Muscle layer of colon (tissue), 2 donors: ENCODE results near the gene HORMAD2.

Experiments
- H3K27ac ChIP-seq: one replicate; pipeline ENCODE4 v1.7.0; 2013; ENCODE audit warnings: low read depth, mild to moderate bottlenecking, low read length, moderate library complexity
- H3K27me3 ChIP-seq, 2 donors: one replicate each; pipeline ENCODE4 v1.7.0; 2013; ENCODE audit warnings: low read length in 2 of 2, mild to moderate bottlenecking in 2 of 2; ENCODE audit not compliant: insufficient read depth in 2 of 2, control insufficient read depth in 1 of 2
- H3K36me3 ChIP-seq: one replicate; pipeline ENCODE4 v1.7.0; 2013; ENCODE audit warnings: mild to moderate bottlenecking, low read length; ENCODE audit not compliant: insufficient read depth
- H3K4me1 ChIP-seq: one replicate; pipeline ENCODE4 v1.7.0; 2013; ENCODE audit warnings: mild to moderate bottlenecking, low read length; ENCODE audit not compliant: insufficient read depth
- H3K4me3 ChIP-seq, 2 donors: one replicate each; pipeline ENCODE4 v1.7.0; 2013; ENCODE audit warnings: low read length in 2 of 2, low read depth in 1 of 2, mild to moderate bottlenecking in 1 of 2, moderate library complexity in 1 of 2
- H3K9ac ChIP-seq: one replicate; pipeline ENCODE4 v1.7.0; 2013; ENCODE audit warnings: low read length
- H3K9me3 ChIP-seq: one replicate; pipeline ENCODE4 v1.7.0; 2013; ENCODE audit warnings: mild to moderate bottlenecking, low read length
- donor health status: abdominal sarcoma.
- donor health status: Adenocarcinoma of cecum.

Gene HORMAD2

GRCh38 chr22:30217698-30218560 lies 137.7 kb downstream of the HORMAD2 start:
- no peak overlapping the region for H3K27ac ChIP-seq
- peaks cover 0 to 5% of the 10 kb centered on the region in 2 donors for H3K27me3 ChIP-seq
- H3K36me3 ChIP-seq: no peaks in the 10 kb centered on the region

GRCh38 chr22:30219049-30219654 lies 138.9 kb downstream of the HORMAD2 start:
- H3K9me3 ChIP-seq: no peaks in the 10 kb centered on the region
- H3K9ac ChIP-seq: no peak overlapping the region
- no peak overlapping the region for H3K4me3 ChIP-seq
- H3K36me3 ChIP-seq: no peaks in the 10 kb centered on the region
- H3K4me1 ChIP-seq: no peaks in the 10 kb centered on the region
- peaks cover 0 to 5% of the 10 kb centered on the region in 2 donors for H3K27me3 ChIP-seq
- H3K27ac ChIP-seq: no peak overlapping the region

More at GRCh38 chr22:30217698-30218560, 137.7 kb downstream of the HORMAD2 start:
- Histone ChIP-seq H3K4me3 (no peak overlapping the region), H3K9me3 (no peaks in the 10 kb centered on the region), H3K4me1 (no peaks in the 10 kb centered on the region), H3K9ac (no peak overlapping the region)

GRCh38 chr22:30219668-30220278 lies 139.5 kb downstream of the HORMAD2 start:
- Histone ChIP-seq H3K27me3 (peaks cover 0 to 5% of the 10 kb centered on the region in 2 donors), H3K36me3 (no peaks in the 10 kb centered on the region), H3K9ac (no peak overlapping the region), H3K4me1 (no peaks in the 10 kb centered on the region), H3K4me3 (no peak overlapping the region), H3K9me3 (no peaks in the 10 kb centered on the region), H3K27ac (no peak overlapping the region)

GRCh38 chr22:30220338-30221012 lies 140.2 kb downstream of the HORMAD2 start:
- H3K9ac ChIP-seq: no peak overlapping the region
- H3K27ac ChIP-seq: no peak overlapping the region
- H3K4me1 ChIP-seq: no peaks in the 10 kb centered on the region
- peaks cover 0 to 5% of the 10 kb centered on the region in 2 donors for H3K27me3 ChIP-seq
- no peaks in the 10 kb centered on the region for H3K36me3 ChIP-seq
- H3K4me3 ChIP-seq: no peak overlapping the region
- H3K9me3 ChIP-seq: no peaks in the 10 kb centered on the region

GRCh38 chr22:30221121-30221992 lies 141.1 kb downstream of the HORMAD2 start:
- Histone ChIP-seq H3K9ac (no peak overlapping the region), H3K27me3 (peaks cover 0 to 5% of the 10 kb centered on the region in 2 donors), H3K4me3 (no peak overlapping the region), H3K9me3 (no peaks in the 10 kb centered on the region), H3K4me1 (no peaks in the 10 kb centered on the region), H3K27ac (no peak overlapping the region), H3K36me3 (no peaks in the 10 kb centered on the region)

- Histone ChIP-seq H3K27me3 (peaks cover 0 to 5% of the 10 kb centered on the region in 2 donors), H3K4me1 (no peaks in the 10 kb centered on the region), H3K36me3 (no peaks in the 10 kb centered on the region), H3K9ac (no peak overlapping the region), H3K27ac (no peak overlapping the region), H3K9me3 (no peaks in the 10 kb centered on the region), H3K4me3 (no peak overlapping the region)
Measured at GRCh38 chr22:30222321-30222720, 142.1 kb downstream of the HORMAD2 start.

- H3K27me3 ChIP-seq: peaks cover 0 to 5% of the 10 kb centered on the region in 2 donors
- no peaks in the 10 kb centered on the region for H3K4me1 ChIP-seq
- H3K27ac ChIP-seq: no peak overlapping the region
- no peaks in the 10 kb centered on the region for H3K9me3 ChIP-seq
- no peaks in the 10 kb centered on the region for H3K36me3 ChIP-seq
- no peak overlapping the region for H3K9ac ChIP-seq
- H3K4me3 ChIP-seq: no peak overlapping the region
Measured at GRCh38 chr22:30223303-30223702, 143.0 kb downstream of the HORMAD2 start.

GRCh38 chr22:30224161-30224857 lies 144.0 kb downstream of the HORMAD2 start:
- Histone ChIP-seq H3K9ac (no peak overlapping the region), H3K4me1 (no peaks in the 10 kb centered on the region), H3K9me3 (no peaks in the 10 kb centered on the region), H3K27ac (no peak overlapping the region), H3K4me3 (no peak overlapping the region), H3K27me3 (peaks cover 0 to 8% of the 10 kb centered on the region in 2 donors), H3K36me3 (no peaks in the 10 kb centered on the region)

- Histone ChIP-seq H3K27ac (no peak overlapping the region), H3K9me3 (no peaks in the 10 kb centered on the region), H3K36me3 (no peaks in the 10 kb centered on the region), H3K4me1 (no peaks in the 10 kb centered on the region), H3K4me3 (no peak overlapping the region), H3K27me3 (peaks cover 0 to 4% of the 10 kb centered on the region in 2 donors), H3K9ac (no peak overlapping the region)
Measured at GRCh38 chr22:30225220-30225927, 145.1 kb downstream of the HORMAD2 start.
